ENCODE data around the gene ACO2. TPM values are rescaled to one million over a fixed set of nuclear protein-coding genes. Genes with fewer than 3 reads are reported as not detected.
A peak's percentile ranks its signal among the peaks of the same experiment; 100 is the strongest.

ACO2 gene
- total and polyA plus RNA-seq, 11 donors, result 375 to 1,146 (median 739) TPM

DNA sequence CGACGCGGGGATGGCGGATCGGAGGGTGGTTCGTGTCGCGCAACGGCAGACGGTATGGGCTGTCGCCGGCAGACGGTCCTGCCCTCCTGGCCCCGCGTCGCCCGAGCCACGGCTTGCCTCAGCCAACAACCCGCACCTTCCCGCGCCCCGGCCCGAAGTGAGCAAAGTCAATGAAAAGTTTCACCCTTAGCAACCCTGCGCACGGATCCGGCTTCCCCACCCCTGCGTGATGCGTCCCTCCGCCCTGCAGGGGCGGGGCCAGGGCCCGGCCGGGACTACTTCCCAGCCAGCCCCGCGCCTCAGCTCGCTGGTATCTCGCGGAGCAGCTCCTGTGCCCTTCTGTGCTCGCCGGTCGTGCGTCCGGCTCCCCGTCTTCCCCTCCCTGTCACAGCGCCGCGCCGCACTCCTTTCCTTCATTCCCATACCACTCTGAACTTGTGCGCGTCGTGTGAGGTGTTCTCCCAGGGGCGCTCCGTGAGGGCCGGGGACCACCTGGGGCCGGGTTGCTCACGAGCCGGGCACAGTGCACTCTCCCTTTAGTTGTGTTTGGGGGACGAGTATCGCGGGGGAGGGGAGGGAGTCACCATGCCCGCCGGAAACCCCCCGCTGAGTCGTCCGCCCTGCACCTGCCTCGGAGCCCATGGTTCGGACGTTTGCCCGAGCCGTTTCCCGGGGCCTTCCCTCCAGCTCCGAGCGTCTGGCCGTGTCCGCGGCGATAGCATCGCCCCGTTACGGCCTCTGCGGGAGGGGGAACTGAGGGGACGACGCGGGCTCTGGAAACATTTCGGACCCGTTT lies 22.1 kb upstream of the ACO2 start, which contains the start of gene TOB2:
Gene TOB2 (minus strand): TSS at position 163 of the 796 bp plus-strand sequence. CDS start 9,456 bp downstream, outside the sequence.
- ATAC-seq, result peak; percentile 27 to 71 (median 66)
- H3K9me3 ChIP-seq, result no peaks in the 10 kb centered on the region
- no peaks in the 10 kb centered on the region for H3K27me3 ChIP-seq
- peak; percentile 96 to 98 (median 97) for DNase-seq
- TF ChIP-seq POLR2A (IDR thresholded peaks at IDR 0.05), result peak; percentile 96 to 99
- TF ChIP-seq, protein P1, sequence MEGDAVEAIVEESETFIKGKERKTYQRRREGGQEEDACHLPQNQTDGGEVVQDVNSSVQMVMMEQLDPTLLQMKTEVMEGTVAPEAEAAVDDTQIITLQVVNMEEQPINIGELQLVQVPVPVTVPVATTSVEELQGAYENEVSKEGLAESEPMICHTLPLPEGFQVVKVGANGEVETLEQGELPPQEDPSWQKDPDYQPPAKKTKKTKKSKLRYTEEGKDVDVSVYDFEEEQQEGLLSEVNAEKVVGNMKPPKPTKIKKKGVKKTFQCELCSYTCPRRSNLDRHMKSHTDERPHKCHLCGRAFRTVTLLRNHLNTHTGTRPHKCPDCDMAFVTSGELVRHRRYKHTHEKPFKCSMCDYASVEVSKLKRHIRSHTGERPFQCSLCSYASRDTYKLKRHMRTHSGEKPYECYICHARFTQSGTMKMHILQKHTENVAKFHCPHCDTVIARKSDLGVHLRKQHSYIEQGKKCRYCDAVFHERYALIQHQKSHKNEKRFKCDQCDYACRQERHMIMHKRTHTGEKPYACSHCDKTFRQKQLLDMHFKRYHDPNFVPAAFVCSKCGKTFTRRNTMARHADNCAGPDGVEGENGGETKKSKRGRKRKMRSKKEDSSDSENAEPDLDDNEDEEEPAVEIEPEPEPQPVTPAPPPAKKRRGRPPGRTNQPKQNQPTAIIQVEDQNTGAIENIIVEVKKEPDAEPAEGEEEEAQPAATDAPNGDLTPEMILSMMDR (IDR thresholded peaks at IDR 0.05), result no peak
- peaks cover 7 to 34% (median 28%) of the 10 kb centered on the region in 12 donors for H3K4me1 ChIP-seq
- H3K4me3 ChIP-seq, result peak within 1 kb of the TSS; percentile 76 to 98 (median 94)
- intact Hi-C loops (cut with DNase I), result loop anchor here in 5 of 10 donors (2.0 kb wide), 2 partner anchors 22 to 36 kb away; partner anchors contain the start of genes ACO2 (in 1 of the 5) and PHF5A (in 1 of the 5)
- H3K27ac ChIP-seq, result peak within 1 kb of the TSS; percentile 94 to 100 (median 99)
- WGBS, 4 donors, result 0 to 1% (median 1%) methylated on average over 45 to 85 of the region's 85 CpGs
- H3K36me3 ChIP-seq, result peaks cover 0 to 21% (median 14%) of the 10 kb centered on the region in 9 donors

DNA sequence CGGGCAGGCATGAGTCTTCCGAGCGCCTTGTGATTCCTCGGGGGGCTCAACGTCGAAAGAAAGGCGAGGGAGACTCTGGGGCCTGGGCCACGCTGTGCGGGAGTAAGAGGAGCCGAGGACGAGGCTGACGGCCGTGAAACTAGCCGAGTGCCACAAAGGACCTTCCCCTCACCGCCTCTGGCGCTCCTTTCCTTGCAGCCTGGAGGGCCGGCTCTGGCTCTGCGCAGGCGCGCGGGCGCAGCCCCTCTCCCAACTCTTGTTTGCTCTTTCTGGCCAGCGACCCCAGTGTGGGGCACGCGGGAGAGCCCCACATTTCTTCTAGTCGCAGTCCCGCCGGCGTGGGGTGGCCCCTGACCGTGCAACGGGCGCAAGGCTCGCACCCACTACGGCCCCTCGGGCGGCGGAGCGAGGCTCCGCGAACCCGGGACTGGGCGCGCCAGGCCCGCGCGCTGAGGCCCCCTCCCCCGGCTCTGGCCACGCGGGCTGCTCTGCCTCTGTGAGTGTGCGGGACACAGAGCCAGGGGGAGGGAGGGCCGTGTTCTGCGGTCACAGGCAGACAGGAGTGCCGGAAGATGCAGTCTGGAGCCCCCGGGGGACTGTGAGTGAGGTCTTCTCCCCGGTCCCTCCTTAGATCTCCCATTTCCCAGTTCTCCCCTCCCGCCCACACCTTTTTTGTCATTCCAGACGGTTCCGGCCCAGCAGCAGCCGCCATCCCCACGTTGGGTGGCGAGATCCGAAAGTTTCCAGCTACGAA lies 21.3 kb upstream of the ACO2 start:
- H3K27ac ChIP-seq, result peak overlapping the region; percentile 94 to 100 (median 99)
- peaks cover 6 to 26% (median 20%) of the 10 kb centered on the region in 12 donors for H3K4me1 ChIP-seq
- 0 to 1% (median 1%) methylated on average over 13 to 63 of the region's 63 CpGs for WGBS, 4 donors
- peaks cover 0 to 15% (median 7%) of the 10 kb centered on the region in 9 donors for H3K36me3 ChIP-seq
- intact Hi-C loops (cut with DNase I), result loop anchor here in 6 of 10 donors (1.0 to 2.0 kb wide), 4 partner anchors 21 to 37 kb away; partner anchors contain the start of genes ACO2 (in 3 of the 6) and PHF5A (in 3 of the 6)
- H3K4me3 ChIP-seq, result peak overlapping the region; percentile 76 to 98 (median 94)
- DNase-seq, result peak; percentile 77 to 86 (median 84)
- no peaks in the 10 kb centered on the region for H3K9me3 ChIP-seq
- TF ChIP-seq POLR2A (IDR thresholded peaks at IDR 0.05), result no peak
- TF ChIP-seq, protein P1 (IDR thresholded peaks at IDR 0.05), result no peak
- H3K27me3 ChIP-seq, result no peaks in the 10 kb centered on the region
- peak; percentile 3 to 41 (median 24) for ATAC-seq

DNA sequence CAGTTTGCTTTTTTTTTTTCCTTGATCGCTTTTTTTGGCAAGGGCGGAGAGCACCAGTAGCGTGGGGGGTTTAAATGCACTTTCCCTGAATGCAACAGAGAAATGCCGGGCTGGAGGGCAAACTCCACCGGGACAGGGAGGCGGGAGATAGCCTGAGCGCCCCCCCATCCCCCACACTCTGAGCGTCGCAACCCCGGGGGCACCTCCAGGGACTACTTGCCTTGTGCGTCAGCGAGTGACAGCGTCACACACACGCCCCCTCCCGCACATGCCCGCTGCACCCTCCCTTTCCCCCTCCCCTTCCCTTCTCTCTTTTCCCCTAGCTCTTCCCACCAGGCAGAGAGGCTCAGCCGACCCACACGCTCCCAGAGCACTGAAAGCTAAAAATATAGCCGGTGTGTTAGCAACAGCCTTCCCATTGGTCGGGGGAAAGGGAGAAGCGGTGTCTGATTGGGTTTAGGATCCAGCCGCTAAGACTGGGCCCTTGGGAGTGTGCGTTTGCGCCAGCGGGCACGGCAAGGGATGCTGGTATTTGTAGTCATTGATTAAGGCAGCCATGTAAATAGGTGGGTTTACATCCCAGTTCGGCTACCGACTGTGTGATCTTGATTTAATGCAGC lies 20.6 kb upstream of the ACO2 start:
- ATAC-seq (peak; percentile 78 to 88 (median 86)), DNase-seq (peak; percentile 95 to 98 (median 97))
- H3K27ac ChIP-seq, result peak overlapping the region; percentile 94 to 100 (median 99)
- peaks cover 0 to 19% (median 13%) of the 10 kb centered on the region in 12 donors for H3K4me1 ChIP-seq
- peak overlapping the region; percentile 76 to 98 (median 94) for H3K4me3 ChIP-seq
- 0 to 1% (median 1%) methylated on average over 23 to 28 of the region's 28 CpGs for WGBS, 4 donors
- no peaks in the 10 kb centered on the region for H3K27me3 ChIP-seq
- peak in 1 of 2 donors; percentile 90 for TF ChIP-seq POLR2A (IDR thresholded peaks at IDR 0.05)
- TF ChIP-seq, protein P1 (IDR thresholded peaks at IDR 0.05), result no peak
- H3K9me3 ChIP-seq, result no peaks in the 10 kb centered on the region
- H3K36me3 ChIP-seq, result peaks cover 0 to 8% (median under 1%) of the 10 kb centered on the region in 9 donors
- intact Hi-C loops (cut with DNase I), result loop anchor here in 3 of 10 donors (1.0 to 2.0 kb wide), 3 partner anchors 20 to 21 kb away; partner anchors contain the start of genes ACO2 (in 2 of the 3) and PHF5A (in 2 of the 3)
